Adrenal gland (tissue), 12 donors: Measurements from ENCODE around the gene CNTN1. TPM values are rescaled to one million over a fixed set of nuclear protein-coding genes. Genes with fewer than 3 reads are reported as not detected.
"Not testable (repeated sequence)": the region's sequence is repeated elsewhere in the genome, so short reads cannot be mapped to it uniquely, and the experiment has no call there.

ENCODE experiments used
- DNase-seq, 7 donors: peaks; one replicate each; pipeline ENCODE4 v3.0.0-alpha.2; 2019 to 2020
- H3K27ac ChIP-seq, 5 donors: fragments of 200-600 bp; sonication (generic) in 4 of 5; 1 replicate in 3 of 5; 2 replicates in 2 of 5; pipeline versions ENCODE4 v1.5.1 to v1.8.0; 2016 to 2020; ENCODE audit warnings: mild to moderate bottlenecking in 1 of 5
- H3K27me3 ChIP-seq: fragments of 200-600 bp; 2 replicates; pipeline ENCODE4 v1.8.0; 2021
- H3K36me3 ChIP-seq, 2 donors: fragments of 200-600 bp; replicated peaks in 1 of 2; 1 replicate in 1 of 2; 2 replicates in 1 of 2; pipeline versions ENCODE4 v1.5.1 to v1.8.0; 2018 to 2022
- H3K4me1 ChIP-seq, 2 donors: fragments of 200-600 bp; replicated peaks in 1 of 2; 1 replicate in 1 of 2; 2 replicates in 1 of 2; pipeline versions ENCODE4 v1.5.1 to v1.8.0; 2018 to 2021
- H3K4me3 ChIP-seq, 4 donors: fragments of 200-600 bp; sonication (generic) in 3 of 4; one replicate each; pipeline ENCODE4 v1.5.1; 2016 to 2018
- H3K9me3 ChIP-seq, 3 donors: fragments of 200-600 bp; sonication (generic) in 1 of 3; replicated peaks in 1 of 3; 1 replicate in 2 of 3; 2 replicates in 1 of 3; pipeline versions ENCODE4 v1.5.1 to v1.8.0; 2016 to 2021
- POLR2A ChIP-seq, 2 donors: fragments of 450-650 bp; IDR thresholded peaks; one replicate each; pipeline ENCODE4 v1.6.1; 2017; ENCODE audit warnings: antibody characterized with exemption in 2 of 2, mild to moderate bottlenecking in 2 of 2, moderate library complexity in 1 of 2
- WGBS, 4 donors: extraction: QIAGEN DNeasy Blood & Tissue Kit in 2 of 4; methylation state at CpG; one replicate each; pipeline versions ENCODE4 v1.1.5 to v1.1.7; 2013 to 2017; 5-methylcytosine and 5-hydroxymethylcytosine counted together
- intact Hi-C, 2 donors: fragments of 100-400 bp; cut with DNase I; formaldehyde crosslinking; loops; one replicate each; pipeline versions ENCODE4 v1.14.1 to v1.15.0; 2022 to 2023
- polyA plus RNA-seq, 3 donors: library from polyadenylated mRNA; stranded (reverse); fragments of 200-250 nt in 2 of 3; fragments of 350-450 nt in 1 of 3; fragmentation: Illumina TruSeq in 1 of 3; extraction: RNeasy Lipid Tissue Mini Kit (QIAGEN cat#74804) in 1 of 3; gene quantifications; one replicate each; pipeline ENCODE4 v1.2.3, GENCODE V29; 2013 to 2014
- total RNA-seq, 9 donors: library from RNA; depleted of rRNA in 4 of 9; stranded (reverse); fragments of >200 nt in 4 of 9; fragments of 120-200 nt in 1 of 9; fragmentation: NEBNext Ultra II Directional in 1 of 9; extraction: Animal tissue kit (Norgen Biotek cat#: 25700) in 1 of 9; gene quantifications; one replicate each; pipeline versions ENCODE4 v1.1.0 to v1.2.4, GENCODE V29; 2013 to 2023
- TF ChIP-seq, protein P1 (sequence below), 6 experiments: fragments of 450-650 bp in 4 of 6; fragments of 200-600 bp in 2 of 6; sonication (generic) in 1 of 6; IDR thresholded peaks; 1 replicate in 5 of 6; 2 replicates in 1 of 6; pipeline versions ENCODE4 v1.5.1 to v1.8.0; 2016 to 2021; ENCODE audit warnings: antibody characterized with exemption in 6 of 6, mild to moderate bottlenecking in 2 of 6, moderate library complexity in 1 of 6
- donor health status: healthy with polysubstance abuse.
- donor health status: Bipolar disorder and iron deficiency.
- donor health status: DM: yes; HTN: yes; CAD: no.
- donor health status: DM: no; HTN: no; CAD: no.
- donor health status: DM: no; HTN: no; CAD: no.
- donor health status: DM: yes; HTN: yes; CAD: no.

The CNTN1 gene
- total and polyA plus RNA-seq, 12 donors: 3.8 to 76.8 (median 20.7) TPM

DNA sequence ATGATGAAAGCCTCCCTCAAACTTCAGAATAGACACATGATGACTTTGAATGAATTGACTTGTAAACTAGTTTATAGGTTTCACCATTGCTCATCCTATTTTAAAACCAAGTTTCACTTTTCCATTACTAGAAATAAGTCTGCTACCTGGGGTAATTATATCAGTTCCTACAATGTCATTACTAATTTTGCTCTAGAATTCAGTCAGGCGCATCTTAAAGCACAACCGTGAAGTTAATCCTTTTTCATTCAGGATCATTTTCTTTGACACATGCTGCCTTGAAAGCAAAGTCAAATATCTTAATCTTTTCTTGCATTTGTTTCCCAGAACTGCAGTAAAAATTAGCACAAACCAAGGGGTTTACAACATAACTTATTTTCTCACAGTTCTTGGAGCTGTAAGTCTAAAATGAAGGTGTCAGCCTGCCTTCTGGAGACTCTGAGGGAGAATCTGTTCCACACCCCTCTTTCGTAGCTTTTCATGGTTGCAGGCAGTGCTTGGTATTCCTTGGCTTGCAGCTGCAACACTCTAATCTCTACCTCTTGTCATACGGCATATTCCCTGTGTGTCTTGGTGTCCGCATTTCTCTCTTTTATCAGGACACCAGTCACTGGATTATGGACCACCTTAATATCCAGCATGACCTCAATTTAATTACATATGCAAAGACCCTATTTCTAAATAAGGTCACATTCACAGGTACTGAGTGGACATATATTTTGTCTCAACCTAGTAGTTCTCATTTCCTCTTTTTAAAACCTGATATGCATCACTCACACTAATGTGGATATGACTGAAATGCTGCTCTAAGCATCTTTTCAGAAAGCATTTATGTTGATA lies 381.6 kb downstream of the CNTN1 start:
- Histone ChIP-seq H3K4me1 (no peaks in the 10 kb centered on the region), H3K4me3 (no peak overlapping the region), H3K27ac (no peak overlapping the region), H3K36me3 (no peaks in the 10 kb centered on the region), H3K27me3 (no peaks in the 10 kb centered on the region), H3K9me3 (no peaks in the 10 kb centered on the region)
- DNase-seq: no peak
- intact Hi-C loops: no loop called here
- no peak for TF ChIP-seq POLR2A (IDR thresholded peaks at IDR 0.05)
- TF ChIP-seq, protein P1, sequence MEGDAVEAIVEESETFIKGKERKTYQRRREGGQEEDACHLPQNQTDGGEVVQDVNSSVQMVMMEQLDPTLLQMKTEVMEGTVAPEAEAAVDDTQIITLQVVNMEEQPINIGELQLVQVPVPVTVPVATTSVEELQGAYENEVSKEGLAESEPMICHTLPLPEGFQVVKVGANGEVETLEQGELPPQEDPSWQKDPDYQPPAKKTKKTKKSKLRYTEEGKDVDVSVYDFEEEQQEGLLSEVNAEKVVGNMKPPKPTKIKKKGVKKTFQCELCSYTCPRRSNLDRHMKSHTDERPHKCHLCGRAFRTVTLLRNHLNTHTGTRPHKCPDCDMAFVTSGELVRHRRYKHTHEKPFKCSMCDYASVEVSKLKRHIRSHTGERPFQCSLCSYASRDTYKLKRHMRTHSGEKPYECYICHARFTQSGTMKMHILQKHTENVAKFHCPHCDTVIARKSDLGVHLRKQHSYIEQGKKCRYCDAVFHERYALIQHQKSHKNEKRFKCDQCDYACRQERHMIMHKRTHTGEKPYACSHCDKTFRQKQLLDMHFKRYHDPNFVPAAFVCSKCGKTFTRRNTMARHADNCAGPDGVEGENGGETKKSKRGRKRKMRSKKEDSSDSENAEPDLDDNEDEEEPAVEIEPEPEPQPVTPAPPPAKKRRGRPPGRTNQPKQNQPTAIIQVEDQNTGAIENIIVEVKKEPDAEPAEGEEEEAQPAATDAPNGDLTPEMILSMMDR (IDR thresholded peaks at IDR 0.05): no peak
- 72 to 83% (median 77%) methylated on average over 5 of the region's 5 CpGs for WGBS, 4 donors

DNA sequence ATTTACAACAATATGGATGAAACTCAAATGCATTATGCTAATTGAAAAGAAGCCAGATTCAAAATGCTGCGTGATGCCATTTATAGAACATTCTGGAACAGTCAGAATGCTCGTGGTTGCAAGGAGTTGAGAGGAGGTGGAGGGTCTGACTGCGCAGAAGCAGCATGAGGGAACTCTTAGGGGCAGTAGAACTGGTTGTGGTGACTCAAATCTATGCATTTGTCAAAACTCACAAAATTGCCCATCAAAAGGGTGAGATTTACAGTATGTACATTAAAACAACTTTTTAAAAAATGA lies 382.2 kb downstream of the CNTN1 start:
- no peaks in the 10 kb centered on the region for H3K9me3 ChIP-seq

DNA sequence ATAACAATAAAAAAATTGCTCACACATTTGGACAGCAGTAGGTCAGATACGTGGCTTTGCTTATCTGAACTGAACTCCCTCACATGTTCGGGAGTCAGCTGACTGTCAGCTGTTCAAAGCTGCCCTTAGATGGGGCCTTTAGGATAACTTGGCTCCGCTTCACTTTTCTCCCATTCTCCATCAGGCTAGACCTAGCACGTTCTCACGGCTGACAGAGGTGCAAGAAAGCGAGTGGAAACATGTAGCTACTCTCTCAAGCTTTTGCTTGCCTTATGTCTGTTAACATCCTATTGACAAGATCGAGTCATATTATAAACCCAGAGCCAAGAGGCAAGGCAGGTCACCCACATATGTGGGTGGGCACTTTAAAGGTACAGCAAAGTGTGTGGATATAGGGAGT lies 383.9 kb downstream of the CNTN1 start:
- H3K4me3 ChIP-seq: no peak overlapping the region
- DNase-seq: no peak
- H3K4me1 ChIP-seq: no peaks in the 10 kb centered on the region
- TF ChIP-seq, protein P1 (IDR thresholded peaks at IDR 0.05): no peak
- TF ChIP-seq POLR2A (IDR thresholded peaks at IDR 0.05): no peak
- 69 to 74% (median 70%) methylated on average over 7 of the region's 7 CpGs for WGBS, 4 donors
- H3K27me3 ChIP-seq: no peaks in the 10 kb centered on the region
- intact Hi-C loops: no loop called here
- no peaks in the 10 kb centered on the region for H3K36me3 ChIP-seq
- H3K27ac ChIP-seq: no peak overlapping the region
- H3K9me3 ChIP-seq: no peaks in the 10 kb centered on the region

More for the DNA sequence above, 382.2 kb downstream of the CNTN1 start:
- TF ChIP-seq, protein P1 (IDR thresholded peaks at IDR 0.05): no peak
- no peak for TF ChIP-seq POLR2A (IDR thresholded peaks at IDR 0.05)
- intact Hi-C loops: no loop called here
- Histone ChIP-seq H3K36me3 (no peaks in the 10 kb centered on the region), H3K27ac (no peak overlapping the region), H3K27me3 (no peaks in the 10 kb centered on the region), H3K4me3 (no peak overlapping the region), H3K4me1 (no peaks in the 10 kb centered on the region)
- 69 to 80% (median 73%) methylated on average over 3 of the region's 3 CpGs for WGBS, 4 donors
- DNase-seq: no peak

DNA sequence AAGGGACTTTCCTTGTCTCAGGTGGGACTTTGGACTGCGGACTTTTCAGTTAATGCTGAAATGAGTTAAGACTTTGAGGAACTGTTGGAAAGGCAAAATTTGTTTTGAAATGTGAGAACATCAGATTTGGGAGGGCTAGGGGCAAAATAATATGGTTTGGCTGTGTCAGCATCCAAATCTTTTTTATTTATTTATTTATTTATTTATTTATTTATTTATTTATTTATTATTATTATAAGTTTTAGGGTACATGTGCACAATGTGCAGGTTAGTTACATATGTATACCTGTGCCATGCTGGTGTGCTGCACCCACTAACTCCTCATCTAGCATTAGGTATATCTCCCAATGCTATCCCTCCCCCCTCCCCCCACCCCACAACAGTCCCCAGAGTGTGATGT lies 389.0 kb downstream of the CNTN1 start:
- intact Hi-C loops, H3K27me3 ChIP-seq, H3K4me3 ChIP-seq, H3K27ac ChIP-seq, H3K36me3 ChIP-seq, DNase-seq, H3K4me1 ChIP-seq, H3K9me3 ChIP-seq: not testable (repeated sequence)
- 0 to 2% (median 0%) methylated on average over 1 of the region's 1 CpG for WGBS, 4 donors

DNA sequence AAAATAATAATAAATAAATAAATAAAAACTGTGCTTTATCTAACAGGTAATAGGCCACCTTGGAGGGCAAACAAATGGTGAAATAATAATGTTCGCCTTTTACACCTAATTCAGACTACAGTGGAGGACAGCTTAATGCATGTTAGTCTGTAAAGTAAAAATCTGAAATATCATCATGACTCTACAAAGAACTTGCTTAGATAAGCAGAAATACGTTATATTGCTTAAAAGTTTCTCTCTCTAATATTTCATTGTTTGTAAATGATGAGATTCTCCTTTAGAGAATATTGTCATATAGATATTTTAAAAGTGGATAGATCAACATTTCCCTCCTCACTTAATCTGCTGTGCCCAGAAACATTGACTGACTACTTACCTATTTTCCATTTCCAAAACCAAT lies 397.2 kb downstream of the CNTN1 start:
- no peak overlapping the region for H3K4me3 ChIP-seq
- TF ChIP-seq, protein P1 (IDR thresholded peaks at IDR 0.05): no peak
- TF ChIP-seq POLR2A (IDR thresholded peaks at IDR 0.05): no peak
- no peaks in the 10 kb centered on the region for H3K4me1 ChIP-seq
- no peaks in the 10 kb centered on the region for H3K27me3 ChIP-seq
- H3K9me3 ChIP-seq: no peaks in the 10 kb centered on the region
- no peak for DNase-seq
- H3K36me3 ChIP-seq: no peaks in the 10 kb centered on the region
- intact Hi-C loops: no loop called here
- no peak overlapping the region for H3K27ac ChIP-seq
- 67 to 86% (median 80%) methylated on average over 2 of the region's 2 CpGs for WGBS, 4 donors
